Spleen (tissue), 7 donors: Measurements from ENCODE around the gene NOTCH1.

Experiments
- POLR2AphosphoS5 ChIP-seq, 3 donors: sonication (generic); formaldehyde crosslinking; IDR thresholded peaks; one replicate each; pipeline ENCODE4 v1.5.1; 2017; ENCODE audit warnings: antibody characterized with exemption in 3 of 3
- TF ChIP-seq, protein P1 (sequence below), 11 experiments: fragments of 200-600 bp in 7 of 11; fragments of 450-650 bp in 4 of 11; sonication (generic) in 4 of 11; IDR thresholded peaks in 8 of 11; conservative IDR thresholded peaks in 3 of 11; 1 replicate in 7 of 11; 2 replicates in 4 of 11; pipeline versions ENCODE4 v1.4.0 to v1.8.0; 2016 to 2021; ENCODE audit warnings: antibody characterized with exemption in 11 of 11, inconsistent platforms in 4 of 11, mild to moderate bottlenecking in 1 of 11
- donor health status: DM: no; HTN: no; CAD: no; lungs with moderate emphysema.
- donor health status: DM: no; HTN: no; CAD: no.
- donor health status: DM: no; HTN: no; CAD: no.

DNA sequence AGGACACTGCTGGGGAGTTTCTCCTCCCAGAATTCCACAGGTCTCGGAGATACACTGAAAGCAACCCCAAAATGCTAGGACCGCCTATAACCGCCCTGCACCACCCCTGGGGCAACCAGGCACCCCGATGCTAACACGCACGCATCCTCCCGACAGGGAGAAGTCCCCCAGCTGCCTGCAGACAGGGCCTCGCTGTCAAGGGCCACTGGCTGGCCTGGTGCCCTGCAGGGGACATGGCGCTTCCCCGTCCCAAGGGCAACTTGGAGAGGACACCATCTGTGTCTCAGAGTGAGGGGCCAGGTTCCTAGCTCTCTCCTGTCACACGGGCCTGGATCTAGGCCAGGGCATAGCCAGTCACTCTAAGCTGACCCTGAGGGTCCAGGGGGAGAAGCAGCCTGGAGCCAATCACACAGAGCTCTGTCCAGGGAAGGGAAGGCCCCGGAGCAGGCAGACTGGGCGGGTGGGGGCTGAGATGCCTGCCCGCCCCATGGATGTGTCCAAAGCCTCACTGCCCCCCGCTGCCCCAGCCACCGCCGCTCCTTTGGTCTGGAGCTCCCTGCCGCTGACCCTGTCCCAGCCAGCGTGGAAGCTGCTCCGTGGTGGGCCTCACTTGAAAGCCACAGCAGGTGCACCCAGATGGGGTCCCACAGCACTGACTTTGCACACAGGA is 9.7 kb downstream of the NOTCH1 start:
- peak; percentile 14 to 61 (median 60) for TF ChIP-seq POLR2AphosphoS5 (IDR thresholded peaks at IDR 0.05)
- TF ChIP-seq, protein P1, sequence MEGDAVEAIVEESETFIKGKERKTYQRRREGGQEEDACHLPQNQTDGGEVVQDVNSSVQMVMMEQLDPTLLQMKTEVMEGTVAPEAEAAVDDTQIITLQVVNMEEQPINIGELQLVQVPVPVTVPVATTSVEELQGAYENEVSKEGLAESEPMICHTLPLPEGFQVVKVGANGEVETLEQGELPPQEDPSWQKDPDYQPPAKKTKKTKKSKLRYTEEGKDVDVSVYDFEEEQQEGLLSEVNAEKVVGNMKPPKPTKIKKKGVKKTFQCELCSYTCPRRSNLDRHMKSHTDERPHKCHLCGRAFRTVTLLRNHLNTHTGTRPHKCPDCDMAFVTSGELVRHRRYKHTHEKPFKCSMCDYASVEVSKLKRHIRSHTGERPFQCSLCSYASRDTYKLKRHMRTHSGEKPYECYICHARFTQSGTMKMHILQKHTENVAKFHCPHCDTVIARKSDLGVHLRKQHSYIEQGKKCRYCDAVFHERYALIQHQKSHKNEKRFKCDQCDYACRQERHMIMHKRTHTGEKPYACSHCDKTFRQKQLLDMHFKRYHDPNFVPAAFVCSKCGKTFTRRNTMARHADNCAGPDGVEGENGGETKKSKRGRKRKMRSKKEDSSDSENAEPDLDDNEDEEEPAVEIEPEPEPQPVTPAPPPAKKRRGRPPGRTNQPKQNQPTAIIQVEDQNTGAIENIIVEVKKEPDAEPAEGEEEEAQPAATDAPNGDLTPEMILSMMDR (IDR thresholded peaks at IDR 0.05 in 8 of 11, conservative IDR thresholded peaks at IDR 0.05 in 3 of 11), result no peak
